VCaP (cell line): ENCODE results near the gene TRIM47.
"Not testable (repeated sequence)": the region's sequence is repeated elsewhere in the genome, so short reads cannot be mapped to it uniquely, and the experiment has no call there.

ENCODE experiments used
- H3K27ac ChIP-seq: fragments of 450-650 bp; 2 replicates; pipeline ENCODE4 v1.5.1; 2017
- TF ChIP-seq, protein P1 (sequence below): fragments of 450-650 bp; conservative IDR thresholded peaks from 2 replicates; pipeline ENCODE4 v1.5.1; 2017; ENCODE audit warnings: mild to moderate bottlenecking, moderate library complexity

The TRIM47 gene

DNA sequence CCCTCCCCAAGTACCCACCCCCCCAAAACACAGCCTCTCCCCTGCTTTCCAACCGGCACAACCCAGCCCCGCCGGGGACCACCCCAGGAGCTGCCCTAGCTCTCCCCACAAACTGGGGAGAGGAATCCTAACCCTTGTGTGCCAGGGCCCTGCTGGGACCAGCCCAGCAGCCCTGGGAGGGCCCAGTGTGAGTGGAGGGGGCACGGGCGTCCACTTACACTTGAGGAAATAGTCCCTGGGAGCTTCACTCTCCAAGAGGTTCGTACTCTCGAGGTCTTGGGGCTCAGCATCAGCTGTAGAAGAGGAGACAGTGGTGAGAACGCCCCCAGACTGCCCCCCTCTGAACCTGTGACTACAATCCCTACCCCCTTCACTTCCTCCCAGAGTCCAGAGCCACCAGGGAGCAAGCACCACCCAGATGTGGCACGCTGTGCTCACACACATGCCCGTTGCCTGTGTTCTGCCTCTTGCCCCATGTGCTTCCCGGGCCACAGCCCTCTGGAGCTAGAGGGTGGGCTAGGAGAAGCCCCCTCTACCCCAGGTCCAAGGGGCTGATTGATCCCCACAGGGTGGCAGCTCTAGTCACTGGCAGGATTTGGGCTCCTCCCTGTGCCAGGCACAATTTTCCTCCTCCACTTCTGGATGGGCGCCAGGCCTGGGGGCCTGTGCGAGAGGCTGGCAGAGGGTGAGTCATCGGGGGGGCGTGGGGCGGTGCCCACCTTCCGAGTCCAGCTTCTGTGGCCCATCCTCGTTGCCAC is 3.0 kb downstream of the TRIM47 start:
- TF ChIP-seq, protein P1, sequence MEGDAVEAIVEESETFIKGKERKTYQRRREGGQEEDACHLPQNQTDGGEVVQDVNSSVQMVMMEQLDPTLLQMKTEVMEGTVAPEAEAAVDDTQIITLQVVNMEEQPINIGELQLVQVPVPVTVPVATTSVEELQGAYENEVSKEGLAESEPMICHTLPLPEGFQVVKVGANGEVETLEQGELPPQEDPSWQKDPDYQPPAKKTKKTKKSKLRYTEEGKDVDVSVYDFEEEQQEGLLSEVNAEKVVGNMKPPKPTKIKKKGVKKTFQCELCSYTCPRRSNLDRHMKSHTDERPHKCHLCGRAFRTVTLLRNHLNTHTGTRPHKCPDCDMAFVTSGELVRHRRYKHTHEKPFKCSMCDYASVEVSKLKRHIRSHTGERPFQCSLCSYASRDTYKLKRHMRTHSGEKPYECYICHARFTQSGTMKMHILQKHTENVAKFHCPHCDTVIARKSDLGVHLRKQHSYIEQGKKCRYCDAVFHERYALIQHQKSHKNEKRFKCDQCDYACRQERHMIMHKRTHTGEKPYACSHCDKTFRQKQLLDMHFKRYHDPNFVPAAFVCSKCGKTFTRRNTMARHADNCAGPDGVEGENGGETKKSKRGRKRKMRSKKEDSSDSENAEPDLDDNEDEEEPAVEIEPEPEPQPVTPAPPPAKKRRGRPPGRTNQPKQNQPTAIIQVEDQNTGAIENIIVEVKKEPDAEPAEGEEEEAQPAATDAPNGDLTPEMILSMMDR, result no peak
- peak overlapping the region; percentile 75 for H3K27ac ChIP-seq

DNA sequence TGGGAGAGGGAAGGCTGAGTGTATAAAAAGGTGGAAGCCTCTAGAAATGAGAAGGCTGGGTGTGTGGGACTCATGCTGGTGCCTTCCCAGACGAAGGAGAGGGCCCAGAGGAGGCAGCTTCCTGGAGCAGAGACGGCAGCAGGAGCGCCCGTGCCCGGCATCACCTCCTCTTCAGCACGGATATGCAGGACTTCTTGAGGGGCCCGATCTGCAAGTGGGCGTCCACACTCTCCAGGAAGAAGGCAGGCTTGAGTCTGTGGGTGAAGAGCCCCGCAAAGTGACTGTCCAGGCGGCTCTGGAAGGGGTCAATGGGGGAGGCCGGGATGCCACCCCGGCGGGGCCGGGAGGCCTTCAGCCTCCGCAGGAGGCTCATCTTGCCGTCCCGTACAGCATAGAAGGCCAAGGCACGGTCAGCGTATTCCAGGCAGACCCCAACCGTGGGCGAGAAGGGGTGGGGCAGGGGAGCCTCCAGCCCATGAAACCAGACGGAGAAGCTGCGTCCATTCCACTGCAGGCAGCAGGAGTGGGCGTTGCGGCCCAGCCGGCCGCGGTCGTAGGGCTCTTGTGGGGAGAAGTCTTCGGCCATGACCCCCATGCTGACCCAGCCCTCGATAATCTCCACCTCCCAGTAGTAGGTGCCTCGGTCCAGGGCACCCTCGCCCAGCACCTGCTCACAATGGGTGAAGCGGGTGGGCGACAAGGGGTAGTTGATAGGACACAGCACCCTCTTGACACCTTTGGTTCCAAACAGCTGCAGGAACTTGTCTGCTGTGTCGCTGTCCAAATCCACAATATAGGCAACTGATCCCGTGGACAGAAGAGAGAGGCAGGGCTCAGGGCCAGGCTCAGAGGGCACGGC is 3.8 kb downstream of the TRIM47 start:
- TF ChIP-seq, protein P1, result no peak
- no peak overlapping the region; the same call in 1 of the 2 replicates for H3K27ac ChIP-seq

DNA sequence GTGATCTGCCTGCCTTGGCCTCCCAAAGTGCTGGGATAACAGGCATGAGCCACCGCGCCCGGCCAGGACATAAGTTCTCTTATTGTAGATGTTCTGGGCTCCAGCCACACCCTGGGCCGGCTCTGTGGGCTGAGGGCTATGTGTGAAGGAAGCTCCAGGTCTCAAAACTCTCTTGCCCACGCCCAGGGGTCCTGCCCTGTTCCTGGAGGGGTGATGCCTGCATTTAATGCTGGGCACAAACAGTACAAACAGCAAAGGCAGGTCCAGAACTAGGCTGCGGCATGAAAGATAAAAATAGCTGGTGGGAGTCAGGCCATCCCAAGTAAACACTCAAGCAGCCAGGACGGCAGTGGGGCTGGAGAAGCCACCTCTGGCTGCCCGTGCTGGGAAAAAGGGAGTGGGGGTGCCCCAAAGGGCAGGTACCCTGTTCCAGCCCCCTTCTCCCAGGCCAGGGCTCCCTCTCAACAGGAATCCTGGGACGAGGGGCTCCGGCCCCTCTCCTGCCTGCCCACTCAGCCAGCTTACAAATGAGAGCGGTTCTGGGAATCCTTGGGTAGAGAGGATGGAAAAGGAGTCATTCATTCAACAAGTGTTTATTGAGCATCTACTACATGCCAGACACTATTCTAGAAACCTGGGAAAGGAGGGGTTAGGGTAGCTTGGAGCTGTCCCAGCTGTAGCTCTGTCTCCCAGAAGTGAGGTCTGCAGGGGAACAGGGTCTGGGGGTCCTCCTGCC is 4.6 kb downstream of the TRIM47 start:
- TF ChIP-seq, protein P1, result no peak
- peak overlapping the region; percentile 51 for H3K27ac ChIP-seq

- H3K27ac ChIP-seq, result peak overlapping the region; percentile 51
- TF ChIP-seq, protein P1, result no peak
Measured at GRCh38 chr17:75872434-75873351, 5.7 kb downstream of the TRIM47 start.

GRCh38 chr17:75870228-75870627 is 8.2 kb downstream of the TRIM47 start:
- not testable (repeated sequence) for H3K27ac ChIP-seq

- no peak overlapping the region for H3K27ac ChIP-seq
- TF ChIP-seq, protein P1, result no peak
Measured at GRCh38 chr17:75869282-75870141, 8.9 kb downstream of the TRIM47 start.

- H3K27ac ChIP-seq, result not testable (repeated sequence)
Measured at GRCh38 chr17:75868730-75869281, 9.6 kb downstream of the TRIM47 start.

- H3K27ac ChIP-seq, result not testable (repeated sequence)
Measured at GRCh38 chr17:75865404-75866188, 12.8 kb downstream of the TRIM47 start.

- H3K27ac ChIP-seq, result not testable (repeated sequence)
Measured at GRCh38 chr17:75864887-75865286, 13.5 kb downstream of the TRIM47 start.
